ENCODE measurements around the gene HSPA1B. TPM values are rescaled to one million over a fixed set of nuclear protein-coding genes. Genes with fewer than 3 reads are reported as not detected.
A peak's percentile ranks its signal among the peaks of the same experiment; 100 is the strongest.

The HSPA1B gene
- total RNA-seq, 1 experiment from 2014 or later: 214 TPM

- Histone ChIP-seq H3K9ac (ENCODE audit: low read length) (peak overlapping the region; percentile 97), H3K4me1 (ENCODE audit: control insufficient read depth in 1 of 2, insufficient read depth in 2 of 2, low read length in 2 of 2) (peaks cover 24 to 45% of the 10 kb centered on the region in 2 experiments), H3K79me2 (ENCODE audit: insufficient read depth, low read length) (peaks cover 52% of the 10 kb centered on the region), H2AFZ (ENCODE audit: low read depth, low read length, poor library complexity, severe bottlenecking) (no peak overlapping the region), H4K20me1 (ENCODE audit: insufficient read depth) (no peaks in the 10 kb centered on the region), H3K4me2 (ENCODE audit: low read length) (peak overlapping the region; percentile 99), H3K9me2 (ENCODE audit: insufficient read depth) (no peaks in the 10 kb centered on the region), H3K4me3 (replicated peaks in 1 of 2; ENCODE audit: low read depth in 1 of 2, low read length in 2 of 2) (peak overlapping the region; percentile 70 to 93), H3K27me3 (ENCODE audit: insufficient read depth, low read length) (no peaks in the 10 kb centered on the region), H3K36me3 (ENCODE audit: control insufficient read depth in 1 of 2, insufficient read depth in 2 of 2, low read length in 2 of 2) (peaks cover 8 to 22% of the 10 kb centered on the region in 2 experiments; a peak in 3 of 4 replicates), H3K9me3 (ENCODE audit: control insufficient read depth in 1 of 2, insufficient read depth in 1 of 2, low read depth in 1 of 2, low read length in 2 of 2) (no peaks in the 10 kb centered on the region), H3K27ac (ENCODE audit: low read depth, low read length) (peak overlapping the region; percentile 98)
- DNase-seq (ENCODE audit: low read depth, low spot score) (no peak), ATAC-seq (peak; percentile 49)
- no TSS peak for BruUV-seq (replicated peaks)
- CTCF ChIA-PET: interaction anchor here (1.1 to 1.8 kb wide), 5 partner anchors 11 to 111 kb away, joined by 3 to 16 read pairs (median 5); partner anchors contain the start of genes HSPA1B, LSM2 and VWA7
- POLR2A ChIA-PET: interaction anchor here (0.6 to 2.4 kb wide), 8 partner anchors 10 to 92 kb away, joined by 3 to 19 read pairs (median 5); partner anchors contain the start of genes ABHD16A, HSPA1B, LSM2 and VWA7
- RAD21 ChIA-PET (ENCODE audit: low non-redundant PET in 1 of 2, low total read pairs in 2 of 2, uncharacterized antibody in 2 of 2, unreplicated experiment in 2 of 2): interaction anchor here in 1 of 2 experiments (1.6 kb wide), 1 partner anchor 32 kb away, joined by 5 read pairs; the partner anchor contains the start of gene HSPA1B
- intact Hi-C loops (cut with micrococcal nuclease): no loop called here
- TF ChIP-seq ZBTB33 (IDR thresholded peaks at IDR 0.05; ENCODE audit: extremely low read depth, insufficient replicate concordance, low read length) (no peak), ZFX (IDR thresholded peaks at IDR 0.05) (peak; percentile 22; the same call in 1 of the 2 replicates)
These were observed 32.5 kb upstream of the HSPA1B start for GRCh38 chr6:31794866-31795615.
